ENCODE measurements around the gene ECM1.

ECM1 gene

GRCh38 chr1:150545486-150546032 is 37.6 kb downstream of the ECM1 start:
- DNase-seq (ENCODE audit: low read depth) = no peak

DNA sequence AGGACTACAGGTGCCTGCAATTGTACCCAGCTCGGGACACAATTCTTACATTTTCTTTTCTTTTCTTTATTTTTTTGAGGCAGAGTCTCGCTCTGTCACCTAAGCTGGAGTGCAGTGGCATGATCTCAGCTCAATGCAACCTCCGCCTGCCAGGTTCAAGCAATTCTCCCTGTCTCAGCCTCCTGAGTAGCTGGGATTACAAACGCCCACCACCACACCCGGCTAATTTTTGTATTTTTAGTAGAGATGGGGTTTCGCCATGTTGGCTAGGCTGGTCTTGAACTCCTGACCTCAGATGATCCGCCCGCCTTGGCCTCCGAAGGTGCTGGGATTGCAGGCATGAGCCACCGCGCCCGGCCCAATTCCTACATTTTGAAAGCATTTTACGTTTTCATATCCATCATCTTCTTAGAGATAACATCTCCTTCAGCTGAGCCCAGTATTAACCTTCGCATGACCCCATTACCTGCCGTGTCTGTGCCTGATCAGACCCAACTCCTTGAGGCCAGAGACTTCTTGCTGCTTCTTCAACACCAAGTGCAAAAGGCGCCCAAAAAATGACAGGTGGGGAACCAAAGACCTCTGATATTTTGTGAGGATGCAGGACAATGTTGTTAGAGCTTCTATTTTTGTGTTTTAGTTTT is 38.5 kb downstream of the ECM1 start:
- no peak for DNase-seq (ENCODE audit: low read depth)

DNA sequence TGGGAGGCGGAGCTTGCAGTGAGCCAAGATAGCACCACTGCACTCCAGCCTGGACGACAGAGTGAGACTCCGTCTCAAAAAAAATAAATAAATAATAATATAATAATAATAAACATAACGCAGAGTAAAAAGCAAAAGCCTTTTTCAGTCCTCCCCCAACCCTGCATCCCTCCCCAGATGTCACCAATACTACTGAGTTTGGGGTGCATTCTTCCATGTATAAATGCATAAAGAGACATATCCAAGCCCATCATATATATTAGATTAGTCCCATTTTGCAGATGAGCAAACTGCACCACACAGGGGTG is 40.4 kb downstream of the ECM1 start:
- no peak for DNase-seq (ENCODE audit: low read depth)

- peak; percentile 76 for DNase-seq (ENCODE audit: low read depth)
These were observed 41.0 kb downstream of the ECM1 start, which contains the start of gene ADAMTSL4 for GRCh38 chr1:150548632-150549495. Gene ADAMTSL4 (plus strand): TSS chr1:150549408. CDS start chr1:150552289, 2,881 bp downstream.

DNA sequence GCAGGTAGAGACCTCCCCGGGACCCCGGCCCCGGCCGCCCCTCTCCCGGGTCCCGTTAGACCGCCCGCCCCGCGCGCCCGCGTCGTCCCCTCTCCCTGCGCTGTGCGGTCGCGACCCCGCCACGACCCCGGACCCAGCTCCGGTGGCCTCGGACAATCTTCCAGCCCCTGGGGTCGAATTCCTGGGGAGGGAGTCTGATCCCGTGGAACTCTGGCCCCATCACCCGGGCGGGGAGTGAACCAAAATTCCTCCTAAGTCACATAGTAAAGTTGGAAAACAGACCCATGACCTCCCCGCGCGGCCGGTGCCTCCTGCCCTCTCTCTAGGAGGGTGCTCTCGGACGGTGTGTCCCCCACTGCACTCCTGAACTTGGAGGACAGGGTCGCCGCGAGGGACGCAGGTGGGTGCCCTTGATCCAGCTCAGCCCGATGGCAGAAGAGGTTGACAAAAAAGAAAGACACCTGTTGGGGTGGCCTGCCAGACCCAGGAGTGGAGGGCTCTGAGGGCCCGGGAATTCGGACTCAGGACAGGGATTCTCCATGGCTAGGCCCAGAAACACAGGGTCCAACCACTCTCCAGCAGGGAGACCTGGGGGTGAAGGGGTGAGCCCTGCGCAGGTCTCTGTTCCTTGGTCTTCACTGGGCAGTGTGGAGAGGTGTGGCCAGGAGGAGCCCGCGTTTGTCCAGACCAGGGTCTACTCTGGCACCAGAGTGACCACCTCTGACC is 41.8 kb downstream of the ECM1 start:
- no peak for DNase-seq (ENCODE audit: low read depth)

GRCh38 chr1:150550222-150551050 is 42.5 kb downstream of the ECM1 start:
- DNase-seq (ENCODE audit: low read depth) = no peak

DNA sequence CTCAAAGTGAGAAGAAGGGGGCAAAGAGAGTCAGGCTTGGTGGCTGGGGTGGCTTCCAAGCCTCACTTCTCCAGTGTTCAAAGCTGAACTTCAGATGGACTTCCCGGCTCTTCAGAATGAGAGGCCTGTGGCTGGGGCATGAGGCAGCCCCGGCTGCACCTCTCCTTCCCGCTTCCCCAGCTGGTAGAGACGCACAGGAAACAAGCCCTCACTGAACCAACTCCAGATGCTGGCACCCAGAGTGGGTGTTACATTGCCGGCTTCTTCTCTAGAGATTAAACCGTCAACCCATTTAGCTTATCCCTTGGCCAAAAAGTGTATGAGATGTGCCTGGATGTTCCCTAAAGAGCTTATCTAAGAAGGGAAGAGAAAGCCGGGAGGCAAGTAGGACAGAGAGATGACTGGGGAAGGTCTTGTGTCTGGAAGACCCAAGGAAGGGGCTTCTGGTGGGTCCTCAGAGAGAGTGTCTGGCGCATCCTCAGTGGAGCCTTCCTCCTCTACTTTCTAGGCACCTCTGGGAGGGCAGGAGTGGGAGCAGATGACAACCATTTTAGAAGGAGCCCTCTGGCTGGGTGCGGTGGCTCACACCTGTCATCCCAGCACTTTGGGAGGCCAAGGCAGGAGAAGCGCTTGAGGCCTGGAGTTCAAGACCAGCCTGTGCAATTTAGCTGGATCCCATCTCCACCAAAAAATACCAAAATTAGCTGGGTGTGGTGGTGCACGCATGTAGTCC is 43.3 kb downstream of the ECM1 start:
- DNase-seq (ENCODE audit: low read depth) = no peak

DNA sequence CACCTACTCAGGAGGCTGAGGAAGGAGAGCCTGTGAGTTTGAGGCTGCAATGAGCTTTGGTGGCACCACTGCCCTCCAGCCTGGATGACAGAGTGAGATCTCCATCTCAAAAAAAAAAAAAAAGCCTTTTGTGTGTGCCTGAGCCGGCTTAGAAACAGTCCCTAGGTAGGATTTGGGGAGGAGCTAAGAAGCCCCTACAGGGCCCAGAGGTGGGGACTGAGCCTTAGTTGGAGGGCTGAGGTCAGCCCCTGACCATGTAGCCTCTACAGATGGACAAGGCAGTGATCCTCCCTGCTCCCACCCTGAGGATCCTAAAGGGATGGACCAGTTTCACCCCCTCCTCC is 43.8 kb downstream of the ECM1 start:
- DNase-seq (ENCODE audit: low read depth) = no peak

GRCh38 chr1:150552128-150552910 is 44.4 kb downstream of the ECM1 start:
- peak; percentile 97 for DNase-seq (ENCODE audit: low read depth)

DNA sequence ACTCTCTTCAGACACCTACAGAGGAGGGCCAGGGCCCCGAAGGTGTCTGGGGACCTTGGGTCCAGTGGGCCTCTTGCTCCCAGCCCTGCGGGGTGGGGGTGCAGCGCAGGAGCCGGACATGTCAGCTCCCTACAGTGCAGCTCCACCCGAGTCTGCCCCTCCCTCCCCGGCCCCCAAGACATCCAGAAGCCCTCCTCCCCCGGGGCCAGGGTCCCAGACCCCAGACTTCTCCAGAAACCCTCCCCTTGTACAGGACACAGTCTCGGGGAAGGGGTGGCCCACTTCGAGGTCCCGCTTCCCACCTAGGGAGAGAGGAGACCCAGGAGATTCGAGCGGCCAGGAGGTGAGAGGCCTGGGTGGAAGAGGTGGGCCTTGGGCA is 45.0 kb downstream of the ECM1 start:
- DNase-seq (ENCODE audit: low read depth) = no peak

- no peak for DNase-seq (ENCODE audit: low read depth)
These were observed 45.6 kb downstream of the ECM1 start for GRCh38 chr1:150553392-150554085.

DNA sequence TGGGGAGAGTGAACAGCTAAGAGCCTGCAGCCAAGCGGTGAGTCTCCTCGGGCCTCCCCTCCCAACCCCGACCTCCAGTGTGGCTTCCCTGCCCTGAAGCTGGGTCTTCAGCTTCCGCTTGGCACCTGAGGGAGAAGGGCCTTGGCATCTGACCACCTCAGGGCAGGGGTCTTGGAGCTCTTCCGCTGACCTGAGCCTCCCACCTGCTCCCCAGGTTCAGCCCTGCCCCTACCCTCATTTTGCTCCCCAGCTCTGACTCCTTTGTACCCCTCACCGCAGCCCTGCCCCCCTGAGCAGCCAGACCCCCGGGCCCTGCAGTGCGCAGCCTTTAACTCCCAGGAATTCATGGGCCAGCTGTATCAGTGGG is 46.2 kb downstream of the ECM1 start:
- DNase-seq (ENCODE audit: low read depth) = no peak

DNA sequence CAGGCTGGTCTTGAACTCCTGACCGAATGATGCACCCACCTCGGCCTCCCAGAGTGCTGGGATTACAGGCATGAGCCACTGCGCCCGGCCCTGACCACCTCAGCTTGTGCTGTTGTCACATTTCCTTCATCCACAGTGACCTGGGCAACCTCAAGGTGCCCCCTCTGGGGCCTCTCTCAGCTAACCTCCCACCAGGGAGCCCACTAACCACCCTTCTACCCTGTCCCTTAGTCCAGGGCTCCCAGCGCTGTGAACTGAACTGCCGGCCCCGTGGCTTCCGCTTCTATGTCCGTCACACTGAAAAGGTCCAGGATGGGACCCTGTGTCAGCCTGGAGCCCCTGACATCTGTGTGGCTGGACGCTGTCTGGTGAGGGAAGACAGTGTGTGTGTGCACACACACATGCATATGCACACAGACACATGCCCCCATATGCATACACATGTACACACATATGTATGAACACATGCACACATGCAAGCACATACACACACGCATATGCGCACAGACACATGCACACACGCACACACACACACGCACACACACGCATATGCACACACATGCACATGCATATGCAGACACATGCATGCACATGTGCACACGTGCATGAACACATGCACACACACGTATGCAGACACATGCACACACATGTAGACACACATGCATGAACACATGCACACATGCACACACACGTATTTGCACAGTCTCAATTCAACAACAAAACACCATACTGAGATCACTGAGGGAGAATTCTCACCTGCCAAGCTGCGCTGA is 47.5 kb downstream of the ECM1 start:
- DNase-seq (ENCODE audit: low read depth) = no peak

DNA sequence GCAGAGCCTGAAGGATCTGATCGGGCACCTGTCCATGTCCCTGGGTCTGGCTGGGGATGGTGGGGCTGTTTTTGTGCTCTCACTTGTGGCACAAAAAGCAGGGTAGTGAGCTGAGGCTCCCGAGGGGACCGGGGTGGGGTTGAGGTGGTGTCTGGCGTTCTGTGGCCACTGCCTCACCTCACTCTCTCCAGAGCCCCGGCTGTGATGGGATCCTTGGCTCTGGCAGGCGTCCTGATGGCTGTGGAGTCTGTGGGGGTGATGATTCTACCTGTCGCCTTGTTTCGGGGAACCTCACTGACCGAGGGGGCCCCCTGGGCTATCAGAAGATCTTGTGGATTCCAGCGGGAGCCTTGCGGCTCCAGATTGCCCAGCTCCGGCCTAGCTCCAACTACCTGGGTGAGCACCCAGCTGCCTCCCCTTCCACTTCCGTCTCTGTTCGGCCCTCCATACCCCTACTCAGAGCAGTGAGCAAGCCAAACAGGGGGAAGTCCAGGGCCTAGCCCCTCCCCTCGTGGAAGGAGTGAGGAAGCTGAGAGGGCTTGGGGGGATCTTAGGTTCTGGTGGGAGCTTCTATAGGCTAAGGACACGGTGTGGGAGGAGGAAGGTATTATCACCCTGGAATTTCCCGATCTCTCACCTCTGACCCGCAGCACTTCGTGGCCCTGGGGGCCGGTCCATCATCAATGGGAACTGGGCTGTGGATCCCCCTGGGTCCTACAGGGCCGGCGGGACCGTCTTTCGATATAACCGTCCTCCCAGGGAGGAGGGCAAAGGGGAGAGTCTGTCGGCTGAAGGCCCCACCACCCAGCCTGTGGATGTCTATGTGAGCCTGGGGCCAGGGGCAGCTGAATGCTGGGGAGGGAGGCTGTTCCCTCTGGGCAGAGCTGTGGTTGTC is 48.3 kb downstream of the ECM1 start:
- DNase-seq (ENCODE audit: low read depth) = no peak

DNA sequence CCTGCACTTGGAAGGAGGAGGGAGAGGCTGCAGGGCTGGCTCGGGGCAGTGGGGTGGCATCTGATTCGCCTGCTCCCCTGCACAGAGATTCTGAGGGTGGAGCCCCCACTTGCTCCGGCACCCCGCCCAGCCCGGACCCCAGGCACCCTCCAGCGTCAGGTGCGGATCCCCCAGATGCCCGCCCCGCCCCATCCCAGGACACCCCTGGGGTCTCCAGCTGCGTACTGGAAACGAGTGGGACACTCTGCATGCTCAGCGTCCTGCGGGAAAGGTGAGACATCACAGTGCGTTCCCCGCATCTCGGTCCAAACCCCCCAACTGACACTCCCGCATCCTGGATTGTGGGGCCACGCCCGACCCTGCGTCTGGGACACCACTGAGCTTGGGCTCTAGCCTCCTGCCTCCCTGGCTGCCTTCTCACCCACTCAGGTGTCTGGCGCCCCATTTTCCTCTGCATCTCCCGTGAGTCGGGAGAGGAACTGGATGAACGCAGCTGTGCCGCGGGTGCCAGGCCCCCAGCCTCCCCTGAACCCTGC is 49.2 kb downstream of the ECM1 start:
- DNase-seq (ENCODE audit: low read depth) = no peak

DNA sequence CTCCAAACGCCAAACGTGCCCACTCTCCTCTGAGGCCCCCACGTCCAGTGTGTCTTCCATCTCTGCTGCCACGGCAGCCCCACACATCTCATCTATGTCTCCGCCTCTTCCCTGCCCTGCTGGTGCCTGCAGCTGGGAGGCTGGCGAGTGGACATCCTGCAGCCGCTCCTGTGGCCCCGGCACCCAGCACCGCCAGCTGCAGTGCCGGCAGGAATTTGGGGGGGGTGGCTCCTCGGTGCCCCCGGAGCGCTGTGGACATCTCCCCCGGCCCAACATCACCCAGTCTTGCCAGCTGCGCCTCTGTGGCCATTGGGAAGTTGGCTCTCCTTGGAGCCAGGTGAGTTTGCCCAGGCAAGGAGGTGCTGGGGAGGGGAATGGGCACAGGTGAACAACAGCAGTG is 49.9 kb downstream of the ECM1 start:
- no peak for DNase-seq (ENCODE audit: low read depth)

GRCh38 chr1:150558303-150558704 is 50.4 kb downstream of the ECM1 start:
- no peak for DNase-seq (ENCODE audit: low read depth)
